SK-N-MC (cell line): Measurements from ENCODE around the gene LASP1.

ENCODE experiments used
- EZH2 ChIP-seq: fragments of 200-600 bp; sonication (generic); IDR thresholded peaks from one replicate; pipeline ENCODE4 v1.6.1; 2017; ENCODE audit warnings: antibody characterized with exemption
- POLR2AphosphoS5 ChIP-seq: IDR thresholded peaks from 2 replicates; pipeline ENCODE4 v1.6.1; 2012; ENCODE audit warnings: mild to moderate bottlenecking, low read depth, low read length, borderline replicate concordance

- no peak for TF ChIP-seq POLR2AphosphoS5
- no peak for TF ChIP-seq EZH2
Observed at GRCh38 chr17:38921756-38922411, 52.0 kb downstream of the LASP1 start.
